HG02798 (cell line): ENCODE data around the gene POU3F2.

Experiments
- ATAC-seq: cut with Tn5 transposase; IDR thresholded peaks from one replicate; pipeline ENCODE4 v1.9.1; 2021; ENCODE audit warnings: mild to moderate bottlenecking; ENCODE audit not compliant: unreplicated experiment, poor library complexity

Gene POU3F2

DNA sequence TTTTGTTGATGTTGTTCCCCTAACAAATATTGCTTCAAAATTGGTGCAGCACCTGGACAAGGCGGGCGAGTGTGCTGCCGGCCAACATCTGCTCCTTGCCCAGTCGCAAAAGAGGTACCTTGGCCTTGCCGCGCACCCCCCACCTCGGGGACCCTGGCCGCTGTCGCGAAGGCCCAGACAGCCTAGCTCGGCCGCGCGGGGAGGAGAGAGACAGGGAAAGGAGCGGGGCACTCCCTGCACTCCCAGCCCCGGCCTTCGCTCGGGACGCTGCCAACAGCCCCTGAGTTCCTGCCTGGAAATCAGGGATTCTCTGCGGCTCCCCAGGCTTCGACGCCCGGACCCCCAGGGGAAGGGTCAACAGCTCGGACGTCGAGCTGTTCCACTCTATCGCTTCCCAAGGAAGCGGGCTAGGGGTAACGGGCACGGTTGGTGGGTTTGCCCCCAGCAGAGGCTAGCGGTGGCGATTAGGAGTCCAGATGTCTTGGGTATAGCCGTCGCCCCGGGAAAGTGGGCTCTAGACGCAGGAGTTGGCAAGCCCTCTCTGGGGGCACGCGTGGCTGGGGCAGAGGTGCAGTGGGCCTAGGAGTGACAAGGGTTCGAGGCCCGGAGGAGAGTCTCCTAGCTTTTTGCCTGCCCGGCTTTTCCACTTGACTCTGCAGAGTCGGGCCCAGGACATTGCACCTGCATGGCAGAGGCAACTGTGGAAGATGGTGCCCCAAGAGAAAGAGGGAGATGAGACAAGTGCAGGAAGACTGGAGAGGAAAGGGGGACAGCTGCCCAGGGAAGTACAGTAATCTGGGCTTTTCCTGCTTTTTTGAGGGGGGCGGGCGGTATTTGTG, 8.2 kb downstream of the POU3F2 start:
- ATAC-seq, result no peak

- ATAC-seq, result no peak
Observed at GRCh38 chr6:98843271-98844243, 9.2 kb downstream of the POU3F2 start.

DNA sequence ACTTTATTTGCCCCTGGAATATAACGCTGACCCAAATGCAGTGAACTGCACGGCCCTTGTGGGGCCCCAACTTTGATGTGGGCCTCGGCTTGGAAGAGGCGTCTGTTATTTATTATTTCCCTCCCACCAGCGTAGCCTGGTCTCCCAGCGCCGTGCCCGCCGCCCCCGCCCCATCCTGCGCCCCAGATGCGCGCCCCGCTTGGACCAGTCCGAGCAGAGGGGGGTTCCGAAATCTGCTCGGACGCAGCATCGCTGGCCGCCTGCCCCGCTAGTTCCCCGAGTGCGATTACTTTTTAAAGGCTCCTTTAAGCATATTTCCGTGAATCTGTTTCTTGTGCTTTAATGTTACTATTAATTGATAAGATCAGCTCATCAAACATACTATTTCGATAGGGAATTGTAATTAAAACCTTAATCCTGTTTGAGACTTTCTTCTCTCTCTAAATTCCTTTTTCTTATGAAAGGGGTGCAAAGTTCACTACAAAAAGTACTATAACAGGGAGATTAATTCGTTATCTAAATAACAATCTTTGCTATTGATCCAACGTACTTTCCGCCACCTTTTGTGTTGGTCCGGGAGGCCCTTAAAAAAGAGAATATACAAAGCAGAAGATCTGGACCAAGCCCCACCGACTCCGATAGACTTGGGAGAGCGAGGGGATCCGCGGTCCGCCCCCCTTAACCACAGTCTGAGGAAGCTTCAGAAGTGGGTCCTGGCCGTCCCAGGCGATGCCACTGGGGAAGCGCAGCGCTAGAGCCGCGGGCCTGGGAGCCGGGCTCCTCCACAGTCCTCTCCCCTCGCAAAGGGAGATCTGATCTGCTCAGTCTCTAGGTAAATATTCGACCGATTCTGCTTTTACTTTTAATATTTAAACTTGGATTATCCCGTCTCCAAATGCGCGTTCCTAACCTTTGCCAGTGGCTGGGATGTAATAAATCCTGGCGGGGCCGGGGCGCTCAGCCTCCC, 10.2 kb downstream of the POU3F2 start:
- no peak for ATAC-seq

GRCh38 chr6:98845211-98846020, 11.0 kb downstream of the POU3F2 start:
- ATAC-seq, result peak; percentile 59

DNA sequence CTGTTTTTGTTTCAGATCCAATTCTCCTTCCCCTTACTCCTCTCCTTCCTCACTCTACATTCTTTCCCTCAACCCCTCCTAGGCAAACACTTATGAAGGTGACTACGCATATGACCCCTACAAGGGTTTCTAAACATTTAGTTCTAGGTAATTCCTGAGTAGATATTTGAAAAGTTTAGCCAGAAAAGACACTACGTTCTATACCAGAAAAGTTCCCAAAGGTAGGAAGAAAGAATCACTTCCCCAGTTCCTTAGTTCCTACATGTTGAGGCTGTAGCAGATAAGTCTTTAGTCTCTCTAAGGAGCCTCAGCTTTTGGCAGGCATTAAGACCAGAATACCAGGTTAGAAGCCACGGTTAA, 11.6 kb downstream of the POU3F2 start:
- ATAC-seq, result no peak

DNA sequence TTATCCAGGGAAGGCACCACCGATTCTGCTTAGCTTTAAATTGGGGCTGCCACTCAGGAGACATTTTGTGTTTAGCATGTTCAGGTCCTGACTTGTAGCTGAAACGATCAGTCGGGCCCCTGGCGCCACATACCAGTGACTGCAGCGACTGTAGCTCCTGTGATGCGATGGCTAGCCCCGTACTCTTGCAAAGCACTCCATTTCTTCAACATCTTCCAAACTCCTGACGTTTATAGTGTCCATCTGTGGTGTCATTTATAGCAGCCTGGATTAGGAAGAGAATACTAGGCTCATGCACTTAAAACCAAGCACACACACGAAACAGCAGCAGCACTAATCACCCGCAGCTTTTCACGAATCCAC, 13.0 kb downstream of the POU3F2 start:
- ATAC-seq, result no peak

GRCh38 chr6:98847779-98848538, 13.6 kb downstream of the POU3F2 start:
- ATAC-seq, result peak; percentile 59

DNA sequence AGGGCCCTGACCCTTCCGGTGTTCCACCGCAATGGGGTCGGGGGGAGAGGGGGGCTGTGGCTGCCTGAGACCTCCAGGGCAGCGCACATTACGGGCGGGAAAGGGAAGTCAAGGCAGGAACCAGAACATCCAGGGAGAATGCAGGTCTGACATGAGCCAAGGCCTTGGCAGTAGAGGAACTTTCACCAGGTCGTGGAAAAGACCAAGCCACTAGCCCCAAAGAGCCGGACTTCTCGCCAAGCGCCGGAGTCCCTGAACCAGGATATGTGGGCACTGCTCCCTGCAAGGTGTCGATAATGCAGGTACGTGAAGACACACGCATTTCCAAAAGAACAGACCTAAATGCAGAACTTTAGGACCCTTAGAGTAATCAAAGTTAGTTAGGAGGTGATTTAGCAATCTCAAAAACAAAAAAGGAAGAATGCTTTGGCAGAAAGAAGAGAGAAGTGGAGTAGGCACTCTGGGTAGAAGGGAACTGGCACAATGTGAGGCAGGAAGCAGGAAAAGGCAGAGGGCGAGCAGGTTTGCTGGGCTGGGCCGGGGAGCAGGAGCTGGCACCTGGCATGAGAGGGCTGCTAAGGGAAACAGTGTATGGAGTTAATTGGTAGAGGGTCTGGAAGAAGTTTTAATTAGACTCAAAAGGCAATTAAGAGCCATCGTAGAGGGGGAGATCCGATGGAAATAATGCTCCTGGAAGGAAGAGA, 14.3 kb downstream of the POU3F2 start:
- no peak for ATAC-seq

GRCh38 chr6:98864497-98864896, 30.1 kb downstream of the POU3F2 start:
- no peak for ATAC-seq

DNA sequence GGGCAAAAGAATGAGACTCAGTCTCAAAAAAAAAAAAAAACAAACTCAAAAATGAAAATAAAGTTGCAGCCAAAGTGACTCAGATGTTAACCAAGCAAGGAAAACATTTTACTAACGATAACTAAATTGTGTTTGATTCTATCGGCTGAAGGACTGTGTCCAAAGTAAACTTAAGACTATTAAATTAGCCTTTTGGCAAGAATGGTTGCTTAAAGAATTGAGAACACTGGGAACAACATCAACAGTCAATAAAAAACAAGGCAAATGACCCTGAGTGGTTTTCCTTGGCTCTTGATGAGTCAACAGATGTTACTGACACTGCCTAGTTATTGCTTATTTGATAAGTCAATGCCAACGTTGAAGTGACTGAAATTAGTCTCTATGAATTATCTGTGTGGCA, 36.7 kb downstream of the POU3F2 start:
- no peak for ATAC-seq

- no peak for ATAC-seq
Observed at GRCh38 chr6:98871821-98872220, 37.4 kb downstream of the POU3F2 start.

- ATAC-seq, result no peak
Observed at GRCh38 chr6:98875375-98875774, 41.0 kb downstream of the POU3F2 start.

DNA sequence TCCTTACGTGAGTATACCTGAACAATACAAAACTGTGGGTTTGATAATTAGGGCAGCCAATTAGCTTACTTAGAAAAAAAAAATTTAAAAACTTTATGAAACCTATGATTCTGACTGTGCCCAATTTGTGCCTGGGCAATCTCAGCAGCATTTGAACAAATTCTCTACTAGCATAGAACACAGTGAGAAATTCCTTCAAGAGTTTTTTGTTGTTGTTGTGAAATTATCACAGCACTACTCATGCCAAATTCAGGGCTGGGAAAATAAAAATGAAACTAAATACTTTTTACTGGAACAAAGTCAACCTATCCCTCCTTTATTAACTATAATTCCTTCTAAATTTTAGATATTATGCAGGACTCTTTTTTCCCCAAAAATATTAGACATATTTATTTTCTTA, 42.9 kb downstream of the POU3F2 start:
- no peak for ATAC-seq

DNA sequence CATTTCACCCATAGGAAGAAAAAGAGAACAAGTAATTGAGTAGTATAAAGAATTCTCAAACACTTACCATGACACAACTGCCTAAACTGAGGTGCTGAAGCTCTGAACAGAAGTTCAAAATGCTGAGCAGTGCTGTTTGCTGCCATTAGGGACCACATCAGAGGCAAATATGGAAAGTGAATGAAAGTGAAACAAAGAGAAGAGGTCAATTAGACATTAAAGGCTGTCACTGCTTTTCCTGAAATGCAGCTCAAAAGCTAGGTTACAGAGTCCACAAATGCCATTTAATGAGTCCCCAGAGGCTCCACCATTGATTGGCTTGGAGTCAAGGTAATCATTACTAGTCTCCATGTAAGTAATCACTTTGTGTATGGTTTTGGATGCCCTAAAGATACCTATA, 46.1 kb downstream of the POU3F2 start:
- ATAC-seq, result peak; percentile 93

DNA sequence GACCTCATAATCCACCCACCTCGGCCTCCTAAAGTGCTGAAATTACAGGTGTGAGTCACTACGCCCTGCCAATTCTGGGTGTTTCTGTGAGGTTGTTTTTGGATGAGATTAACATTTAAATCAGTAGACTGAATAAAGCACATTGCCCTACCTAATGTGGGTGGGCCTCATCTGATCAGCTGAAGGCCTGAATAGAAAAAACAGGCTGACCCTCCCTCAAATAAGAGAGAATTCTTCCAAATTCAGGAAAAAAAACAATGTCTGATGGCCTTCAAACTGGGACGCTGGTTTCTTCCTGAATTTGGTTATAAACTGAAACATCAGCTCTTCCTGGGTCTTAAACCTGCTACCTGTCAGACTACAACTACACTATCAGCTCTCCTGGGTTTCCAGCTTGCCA, 51.0 kb downstream of the POU3F2 start:
- no peak for ATAC-seq

DNA sequence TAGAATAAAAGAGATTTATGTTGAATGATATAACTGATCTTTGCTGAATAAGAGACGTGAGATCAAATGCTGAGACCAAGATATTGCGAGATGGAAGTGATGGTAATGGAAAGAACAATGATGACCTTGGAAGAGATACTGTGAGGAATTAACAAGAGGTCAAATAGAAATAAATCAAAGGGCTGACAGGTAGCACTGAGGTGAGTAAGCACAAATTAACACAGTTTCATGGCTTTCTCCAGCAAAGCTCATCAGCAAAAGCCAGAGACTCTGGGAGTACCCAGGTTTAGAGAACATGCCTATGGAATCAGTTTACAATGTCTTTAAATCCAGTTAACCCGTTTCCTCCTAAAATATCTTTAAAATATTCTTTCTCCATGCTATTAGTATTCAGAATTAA, 53.3 kb downstream of the POU3F2 start:
- ATAC-seq, result no peak
